ENCODE results near the gene TMCO5A.
A peak's percentile ranks its signal among the peaks of the same experiment; 100 is the strongest.

Gene TMCO5A

DNA sequence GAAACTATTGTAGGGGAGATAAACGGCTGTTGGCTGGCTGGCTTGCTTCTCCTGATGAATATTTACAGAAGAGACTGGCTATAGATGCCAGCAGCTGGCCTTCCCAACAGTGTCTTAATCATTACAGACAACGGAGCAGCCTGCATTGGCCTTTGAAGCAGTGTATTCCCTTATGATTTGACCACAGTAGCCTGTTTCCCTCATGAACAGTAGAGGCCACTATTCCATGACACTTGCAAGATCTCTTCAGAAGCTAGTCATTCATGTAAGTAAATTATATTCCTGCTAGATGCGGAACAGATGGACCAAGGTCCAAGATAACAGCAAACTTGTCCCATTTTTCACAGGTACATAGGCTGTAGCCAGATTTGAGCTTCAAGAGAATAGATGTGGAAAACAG is 47.3 kb downstream of the TMCO5A start:
- in situ Hi-C loops (cut with MboI; ENCODE audit: low sequenced_read_pairs, unreplicated experiment), result no loop called here
- TF ChIP-seq CTCF (IDR thresholded peaks at IDR 0.05; ENCODE audit: borderline replicate concordance, control extremely low read depth, extremely low read depth, insufficient read depth, missing control alignments), result no peak
- DNase-seq (ENCODE audit: low spot score), result no peak

- TF ChIP-seq CTCF (IDR thresholded peaks at IDR 0.05; ENCODE audit: borderline replicate concordance, control extremely low read depth, extremely low read depth, insufficient read depth, missing control alignments), result no peak
- no peak for DNase-seq (ENCODE audit: low spot score)
- in situ Hi-C loops (cut with MboI; ENCODE audit: low sequenced_read_pairs, unreplicated experiment), result no loop called here
Observed at GRCh38 chr15:37984368-37984767, 49.9 kb downstream of the TMCO5A start.

GRCh38 chr15:37995461-37996347 is 61.3 kb downstream of the TMCO5A start:
- TF ChIP-seq CTCF (IDR thresholded peaks at IDR 0.05; ENCODE audit: borderline replicate concordance, control extremely low read depth, extremely low read depth, insufficient read depth, missing control alignments), result peak; percentile 14
- in situ Hi-C loops (cut with MboI; ENCODE audit: low sequenced_read_pairs, unreplicated experiment), result loop anchor here (5.0 kb wide), 1 partner anchor 357 kb away; no protein-coding TSS in a partner anchor
- DNase-seq (ENCODE audit: low spot score), result no peak
